ENCODE measurements around the gene HES6. TPM values are rescaled to one million over a fixed set of nuclear protein-coding genes. Genes with fewer than 3 reads are reported as not detected.

Gene HES6, protein sequence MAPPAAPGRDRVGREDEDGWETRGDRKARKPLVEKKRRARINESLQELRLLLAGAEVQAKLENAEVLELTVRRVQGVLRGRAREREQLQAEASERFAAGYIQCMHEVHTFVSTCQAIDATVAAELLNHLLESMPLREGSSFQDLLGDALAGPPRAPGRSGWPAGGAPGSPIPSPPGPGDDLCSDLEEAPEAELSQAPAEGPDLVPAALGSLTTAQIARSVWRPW
- 5.4 TPM for total RNA-seq

DNA sequence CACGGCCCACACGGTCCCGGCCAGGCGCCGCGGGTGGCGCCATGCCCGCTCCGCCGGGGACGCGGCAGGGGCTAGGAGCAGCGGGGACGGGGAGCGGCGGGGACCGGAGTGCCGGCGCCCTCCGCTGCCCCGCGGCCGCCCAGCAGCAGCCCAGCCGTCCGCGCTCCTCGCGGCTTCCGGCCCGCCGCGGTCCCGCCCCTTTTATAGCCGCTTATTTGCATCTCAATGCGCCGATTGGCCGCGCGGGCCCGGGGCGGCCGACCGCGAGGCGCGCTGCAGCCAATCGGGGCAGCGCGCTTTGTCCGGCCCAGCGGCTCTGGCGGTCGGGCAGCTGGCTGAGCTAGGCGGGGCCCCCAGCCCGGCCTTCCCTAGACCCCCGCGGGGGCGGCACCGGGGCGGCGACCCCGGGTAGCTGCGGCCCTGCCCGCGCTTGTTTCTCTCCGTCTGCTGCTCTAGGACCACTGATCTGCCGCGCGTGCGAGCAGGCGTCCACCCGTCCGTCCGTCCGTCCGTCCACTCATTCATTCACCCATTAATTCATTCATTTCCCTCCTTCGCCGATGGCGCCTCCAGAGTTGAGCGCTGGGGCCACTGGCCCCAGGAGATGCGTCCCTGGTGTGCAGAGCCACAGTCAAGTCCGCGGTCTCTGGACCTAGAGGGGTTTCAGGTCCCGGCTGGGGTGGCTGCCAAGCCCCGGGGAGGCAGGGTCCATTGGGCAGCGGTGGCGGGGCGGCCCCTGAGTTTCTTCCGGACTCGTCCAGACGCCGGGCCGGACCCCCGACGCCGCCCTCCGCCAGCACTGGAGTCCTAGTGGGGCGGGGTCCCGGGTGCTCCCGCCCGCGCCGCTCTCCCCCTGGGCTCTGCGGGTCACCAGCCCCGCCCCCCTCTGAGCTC is at the start of gene HES6:
HES6 (minus strand) TSS at position 176 of the 894 bp plus-strand sequence; CDS start at position 43, 133 bp downstream.
- H3K4me3 ChIP-seq (ENCODE audit: low read length), result peak within 1 kb of the TSS; percentile 45
- no peaks in the 10 kb centered on the region for H3K9me3 ChIP-seq (ENCODE audit: low read depth, low read length)
- peaks cover 46% of the 10 kb centered on the region for H3K27me3 ChIP-seq (ENCODE audit: insufficient read depth, low read length)
- peaks cover 24% of the 10 kb centered on the region for H3K4me1 ChIP-seq (ENCODE audit: insufficient read depth, low read length)

DNA sequence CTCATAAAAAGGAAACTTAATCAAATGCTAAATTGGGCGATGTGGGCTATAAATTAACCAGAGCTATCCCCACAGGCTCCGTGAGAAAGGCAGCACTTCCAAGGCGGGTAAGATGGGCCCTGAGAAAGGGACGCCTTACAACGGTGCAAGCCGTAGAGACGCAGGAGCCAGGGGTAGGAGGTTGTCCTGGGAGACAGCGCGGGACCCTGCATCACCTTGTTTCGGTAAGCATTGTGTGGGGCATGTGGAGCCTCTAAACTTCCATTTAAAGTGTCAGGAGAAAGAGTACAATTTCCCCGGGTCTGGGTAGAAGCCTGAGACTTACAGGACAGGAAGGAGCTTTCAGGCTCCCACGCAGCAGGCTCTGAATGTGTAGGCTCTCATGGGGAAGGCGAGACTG is 49.7 kb upstream of the HES6 start:
- H3K27me3 ChIP-seq (ENCODE audit: insufficient read depth, low read length), result no peaks in the 10 kb centered on the region
- H3K4me3 ChIP-seq (ENCODE audit: low read length), result peak overlapping the region; percentile 73
- H3K4me1 ChIP-seq (ENCODE audit: insufficient read depth, low read length), result peaks cover 29% of the 10 kb centered on the region
- no peaks in the 10 kb centered on the region for H3K9me3 ChIP-seq (ENCODE audit: low read depth, low read length)

DNA sequence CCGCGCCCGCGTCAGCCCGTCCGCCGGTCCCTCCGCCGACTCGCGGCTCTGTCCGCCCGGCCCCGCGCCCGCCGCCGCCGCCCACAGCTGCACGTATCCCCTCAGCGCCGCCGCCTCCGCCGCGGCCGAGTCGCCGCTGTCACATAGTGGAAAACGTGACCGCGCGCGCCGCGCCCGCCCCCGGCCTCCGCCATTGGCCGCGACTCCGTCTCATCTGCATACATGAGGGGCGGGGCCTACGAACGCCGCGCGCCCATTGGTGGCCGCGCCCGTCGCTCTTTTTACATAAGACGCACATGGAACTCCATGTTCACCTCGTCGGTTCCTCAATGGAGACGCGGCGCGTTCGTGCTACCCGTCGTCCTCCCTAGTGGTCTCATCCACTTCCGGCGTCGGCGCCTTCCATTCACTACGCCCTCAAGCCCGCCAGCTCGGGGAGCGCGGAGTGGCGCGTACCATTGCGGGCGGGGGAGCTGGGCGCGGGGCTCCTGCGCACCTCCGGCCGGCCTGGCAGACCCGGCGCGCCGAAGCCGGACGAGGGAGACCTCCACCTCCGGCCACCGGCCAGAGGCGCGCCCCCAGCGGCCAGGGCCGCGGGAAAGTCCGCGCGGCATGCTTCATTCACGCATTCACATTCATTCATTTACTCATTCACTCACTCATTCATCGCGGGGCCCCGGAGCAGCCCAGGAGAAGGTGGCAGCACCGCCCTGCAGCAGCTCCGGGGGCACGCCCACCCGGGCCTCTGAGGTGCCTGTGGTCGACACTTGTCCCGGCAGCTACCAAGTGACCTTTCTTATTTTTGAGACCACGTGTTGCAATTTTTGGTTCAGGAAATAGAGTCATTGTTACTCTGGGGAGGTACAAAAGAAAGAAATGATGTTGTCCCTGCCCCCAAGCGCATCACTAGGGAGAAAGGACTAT is 49.1 kb upstream of the HES6 start:
- no peaks in the 10 kb centered on the region for H3K9me3 ChIP-seq (ENCODE audit: low read depth, low read length)
- H3K4me3 ChIP-seq (ENCODE audit: low read length), result peak overlapping the region; percentile 73
- peaks cover 29% of the 10 kb centered on the region for H3K4me1 ChIP-seq (ENCODE audit: insufficient read depth, low read length)
- no peaks in the 10 kb centered on the region for H3K27me3 ChIP-seq (ENCODE audit: insufficient read depth, low read length)

DNA sequence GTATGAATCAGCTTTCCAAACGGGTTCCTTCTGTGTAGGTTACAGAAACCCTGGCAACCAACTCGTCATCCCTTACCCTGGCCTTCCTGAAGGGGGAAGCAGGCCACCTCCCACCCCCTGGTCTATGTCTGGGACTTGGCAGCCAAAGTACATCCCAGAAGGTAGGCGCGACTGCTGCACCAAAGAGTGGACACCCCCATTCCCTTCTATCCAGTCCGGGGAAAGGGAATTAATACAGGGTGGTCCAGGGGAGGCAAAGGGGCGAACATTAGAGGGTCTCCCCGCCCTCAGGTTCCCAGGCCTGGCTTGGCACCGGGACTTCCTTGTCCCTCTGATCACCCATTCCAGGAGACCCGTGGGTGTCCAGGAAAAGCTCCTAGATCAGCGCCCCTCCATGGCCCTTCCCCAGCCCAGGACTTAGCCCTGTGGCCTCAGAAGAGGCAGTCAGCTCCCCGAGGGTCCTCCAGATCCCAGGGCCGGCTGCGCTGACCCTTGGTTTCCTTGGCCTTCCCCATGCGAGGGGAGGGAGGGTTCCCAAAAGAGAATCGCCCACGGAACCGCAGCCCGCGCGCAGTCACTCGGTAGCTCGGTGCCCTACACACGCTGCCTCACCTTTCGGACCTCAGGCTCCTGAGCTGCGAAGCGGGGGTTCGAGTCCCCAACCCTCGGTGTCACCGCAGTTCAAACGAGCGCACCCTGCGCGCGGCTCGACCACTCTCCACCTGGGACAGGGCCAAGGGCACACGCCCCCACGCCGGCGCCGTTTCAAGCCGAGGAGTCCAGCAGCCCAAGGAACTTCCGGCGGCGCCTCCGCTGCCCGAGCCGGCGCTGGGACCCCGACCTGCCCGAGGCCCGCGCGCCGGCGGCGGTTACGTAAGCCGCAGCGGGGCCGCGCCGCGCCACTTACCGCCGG is 48.2 kb upstream of the HES6 start, which contains the start of gene PER2:
PER2 (minus strand) TSS at position 874 of the 913 bp plus-strand sequence. CDS start 10,674 bp downstream, outside the sequence.
- H3K9me3 ChIP-seq (ENCODE audit: low read depth, low read length), result no peaks in the 10 kb centered on the region
- no peaks in the 10 kb centered on the region for H3K27me3 ChIP-seq (ENCODE audit: insufficient read depth, low read length)
- peaks cover 29% of the 10 kb centered on the region for H3K4me1 ChIP-seq (ENCODE audit: insufficient read depth, low read length)
- peak within 1 kb of the TSS; percentile 73 for H3K4me3 ChIP-seq (ENCODE audit: low read length)

DNA sequence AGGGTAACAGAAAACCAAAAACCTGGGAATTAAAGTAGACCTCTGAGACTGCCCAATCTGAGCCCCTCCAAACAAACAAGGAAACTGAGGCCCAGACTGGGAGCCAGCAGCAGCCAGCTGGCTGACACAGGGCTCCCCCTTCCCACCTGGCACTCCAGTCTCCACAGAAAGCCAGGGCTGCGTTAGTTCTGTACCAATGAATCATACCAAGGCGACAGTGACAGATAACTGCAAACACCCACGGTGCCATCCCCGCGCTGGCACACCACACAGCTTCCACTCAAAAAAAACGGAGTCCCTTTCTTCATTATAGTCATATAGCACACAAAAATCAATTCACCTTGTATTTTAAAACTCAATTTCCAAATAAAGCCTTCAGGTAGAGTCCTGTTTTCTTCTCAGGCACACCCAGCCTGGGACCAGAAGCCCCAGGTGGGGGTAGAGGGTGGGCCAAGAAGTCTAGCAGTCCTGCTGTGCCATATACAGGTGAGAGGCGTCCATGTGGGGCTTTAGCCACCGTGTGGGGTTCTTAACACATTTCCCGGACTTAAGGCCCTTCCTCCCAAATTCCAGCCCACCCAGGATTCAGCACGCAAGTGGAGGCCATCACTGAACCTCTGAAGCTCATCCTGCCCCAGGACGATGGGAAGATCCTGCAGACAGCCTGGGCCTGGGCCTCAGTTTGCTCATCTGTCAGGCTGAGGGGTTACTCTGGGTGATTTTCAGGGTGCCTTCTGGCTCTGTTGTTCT is 47.3 kb upstream of the HES6 start:
- Histone ChIP-seq H3K4me3 (ENCODE audit: low read length) (no peak overlapping the region), H3K27me3 (ENCODE audit: insufficient read depth, low read length) (no peaks in the 10 kb centered on the region), H3K4me1 (ENCODE audit: insufficient read depth, low read length) (peaks cover 29% of the 10 kb centered on the region), H3K9me3 (ENCODE audit: low read depth, low read length) (no peaks in the 10 kb centered on the region)

DNA sequence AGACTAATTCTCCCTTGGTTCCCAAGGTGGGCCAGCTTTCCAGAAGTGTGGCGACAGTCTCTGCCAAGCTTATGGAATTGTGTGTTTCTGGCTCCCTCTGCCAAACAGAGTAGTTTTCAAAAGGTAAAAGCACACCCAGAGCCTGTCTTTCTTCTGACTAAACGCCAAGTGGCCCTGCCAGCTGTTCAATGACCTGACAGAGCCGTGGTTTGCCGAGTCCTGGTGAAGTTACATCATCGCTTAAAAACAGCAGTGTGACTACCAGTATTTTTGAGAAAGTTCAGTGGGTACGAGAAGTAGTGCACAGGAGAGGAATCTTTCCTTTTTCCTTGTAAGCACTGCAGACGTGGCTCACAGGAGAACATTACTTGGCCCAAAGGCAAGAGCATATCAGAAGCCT is 46.7 kb upstream of the HES6 start:
- H3K4me3 ChIP-seq (ENCODE audit: low read length), result no peak overlapping the region
- no peaks in the 10 kb centered on the region for H3K27me3 ChIP-seq (ENCODE audit: insufficient read depth, low read length)
- no peaks in the 10 kb centered on the region for H3K9me3 ChIP-seq (ENCODE audit: low read depth, low read length)

DNA sequence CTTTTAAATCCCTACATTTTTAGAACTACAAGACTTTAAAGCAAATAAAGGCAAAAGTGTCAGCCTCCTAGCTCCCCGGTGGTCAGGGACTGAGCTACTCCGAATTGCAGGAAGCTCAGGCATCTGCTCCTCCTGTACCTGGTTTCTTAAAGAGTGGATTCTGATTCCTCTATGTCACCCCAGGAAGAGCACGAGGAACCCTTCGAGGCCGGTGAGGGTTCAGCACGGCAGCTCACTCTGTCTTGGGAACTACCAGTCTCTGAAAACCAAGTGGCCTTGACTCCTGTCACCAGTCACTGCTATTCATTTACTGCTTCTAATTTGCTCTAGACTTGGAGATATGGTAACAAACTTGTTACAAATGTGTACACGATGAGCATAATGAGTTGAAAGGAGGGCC is 46.3 kb upstream of the HES6 start:
- Histone ChIP-seq H3K4me1 (ENCODE audit: insufficient read depth, low read length) (peaks cover 29% of the 10 kb centered on the region), H3K9me3 (ENCODE audit: low read depth, low read length) (no peaks in the 10 kb centered on the region), H3K27me3 (ENCODE audit: insufficient read depth, low read length) (no peaks in the 10 kb centered on the region), H3K4me3 (ENCODE audit: low read length) (no peak overlapping the region)

More for the DNA sequence above, 46.7 kb upstream of the HES6 start:
- H3K4me1 ChIP-seq (ENCODE audit: insufficient read depth, low read length), result peaks cover 29% of the 10 kb centered on the region

DNA sequence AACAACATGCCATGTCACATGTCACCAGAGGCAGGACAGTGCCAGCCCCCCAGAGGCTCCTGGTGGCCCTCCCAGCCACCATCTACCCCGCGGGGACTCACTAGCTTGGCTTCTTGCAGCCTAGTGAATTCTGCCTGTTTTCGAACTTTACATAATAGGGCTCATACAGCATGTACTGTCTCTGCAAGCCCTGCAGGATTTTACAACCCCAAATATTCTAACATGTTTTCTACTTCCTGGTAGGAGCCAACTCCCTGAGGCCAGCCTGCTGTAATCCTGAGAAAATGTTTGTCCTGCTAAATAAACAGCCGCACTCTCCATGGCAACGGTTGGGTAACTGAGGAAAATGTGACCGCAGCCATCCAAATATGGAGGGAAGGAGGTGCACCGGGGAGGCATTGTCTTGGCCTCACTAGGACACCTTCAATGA is 45.8 kb upstream of the HES6 start:
- Histone ChIP-seq H3K27me3 (ENCODE audit: insufficient read depth, low read length) (no peaks in the 10 kb centered on the region), H3K4me1 (ENCODE audit: insufficient read depth, low read length) (peaks cover 29% of the 10 kb centered on the region), H3K9me3 (ENCODE audit: low read depth, low read length) (no peaks in the 10 kb centered on the region), H3K4me3 (ENCODE audit: low read length) (no peak overlapping the region)

DNA sequence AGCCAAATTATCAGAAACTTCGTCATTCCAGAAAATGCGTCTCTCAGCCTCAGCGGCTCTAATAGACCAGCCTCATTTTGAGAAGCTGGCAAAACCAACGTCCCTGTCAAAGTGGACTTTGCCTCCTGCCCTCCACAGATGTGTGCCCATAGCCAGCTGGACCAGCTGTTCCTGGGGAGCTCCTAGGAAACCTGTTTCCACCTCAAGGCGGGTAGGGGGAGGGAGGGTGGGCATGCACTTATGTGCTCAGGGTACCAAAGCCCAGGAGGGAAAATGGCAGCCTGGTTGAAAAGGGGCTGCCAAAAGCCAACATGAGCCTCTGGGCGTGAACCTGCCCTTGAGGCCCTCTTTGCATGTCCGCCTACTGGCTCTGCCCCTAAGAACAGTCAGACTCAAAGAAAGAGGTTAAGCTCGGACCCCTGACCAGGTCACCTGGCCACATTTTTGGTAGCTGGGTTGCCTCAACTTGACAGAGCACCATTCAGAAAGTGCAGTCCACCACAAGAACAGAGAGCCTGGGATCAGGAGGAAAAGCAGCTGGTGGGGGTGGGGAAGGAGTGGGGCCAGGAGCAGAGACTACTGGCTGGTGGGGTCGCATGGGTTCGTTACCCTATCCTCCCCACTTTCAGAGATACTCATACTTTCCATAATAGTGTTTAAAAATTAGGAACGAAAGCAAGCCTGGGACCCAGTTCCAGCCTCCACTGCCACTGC is 45.1 kb upstream of the HES6 start:
- Histone ChIP-seq H3K4me1 (ENCODE audit: insufficient read depth, low read length) (peaks cover 25% of the 10 kb centered on the region), H3K4me3 (ENCODE audit: low read length) (no peak overlapping the region), H3K27me3 (ENCODE audit: insufficient read depth, low read length) (no peaks in the 10 kb centered on the region), H3K9me3 (ENCODE audit: low read depth, low read length) (no peaks in the 10 kb centered on the region)

DNA sequence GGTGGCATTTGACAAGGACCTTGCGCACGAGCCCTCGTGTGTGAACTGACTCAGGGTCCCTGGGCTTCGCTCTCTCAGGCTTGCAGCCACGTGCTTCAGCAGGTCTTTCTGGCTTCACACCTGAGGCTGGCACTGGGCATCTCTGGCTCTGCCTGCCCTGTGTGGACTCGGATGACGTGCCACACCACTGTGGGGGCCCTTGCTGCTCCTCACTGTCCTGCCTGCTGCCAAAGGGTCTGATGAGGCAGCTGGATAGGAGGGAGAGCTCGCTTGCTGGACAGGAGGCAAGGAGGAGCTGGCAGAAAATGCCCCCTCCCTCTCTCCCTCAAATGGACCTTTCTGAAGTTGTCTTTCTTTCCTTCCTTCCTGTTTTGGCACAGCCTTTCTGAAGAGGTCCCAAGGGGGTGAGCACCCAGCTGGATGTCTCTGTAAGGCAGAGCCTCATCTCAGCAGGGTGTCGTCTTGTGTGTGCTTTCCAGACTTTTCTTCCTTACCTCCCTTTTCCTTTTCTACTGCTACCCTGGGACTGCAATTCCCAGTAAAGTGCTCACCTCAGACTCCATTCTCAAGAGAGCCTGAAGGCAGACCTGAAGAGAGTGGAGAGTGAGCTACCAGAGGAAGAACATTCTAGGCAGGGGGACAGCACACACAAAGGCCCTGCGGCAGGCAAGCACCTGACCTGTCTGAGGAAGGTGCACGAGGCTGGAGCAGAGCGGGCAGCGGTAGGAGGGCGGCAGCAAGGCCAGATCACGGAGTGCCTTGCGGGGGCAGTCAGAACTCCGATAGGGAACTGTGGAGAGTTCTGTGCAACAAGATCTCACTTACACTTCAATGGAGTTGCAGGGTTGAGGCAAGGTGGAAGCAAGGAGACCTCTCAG is 43.3 kb upstream of the HES6 start:
- Histone ChIP-seq H3K9me3 (ENCODE audit: low read depth, low read length) (no peaks in the 10 kb centered on the region), H3K4me3 (ENCODE audit: low read length) (no peak overlapping the region), H3K27me3 (ENCODE audit: insufficient read depth, low read length) (no peaks in the 10 kb centered on the region), H3K4me1 (ENCODE audit: insufficient read depth, low read length) (peaks cover 14% of the 10 kb centered on the region)

DNA sequence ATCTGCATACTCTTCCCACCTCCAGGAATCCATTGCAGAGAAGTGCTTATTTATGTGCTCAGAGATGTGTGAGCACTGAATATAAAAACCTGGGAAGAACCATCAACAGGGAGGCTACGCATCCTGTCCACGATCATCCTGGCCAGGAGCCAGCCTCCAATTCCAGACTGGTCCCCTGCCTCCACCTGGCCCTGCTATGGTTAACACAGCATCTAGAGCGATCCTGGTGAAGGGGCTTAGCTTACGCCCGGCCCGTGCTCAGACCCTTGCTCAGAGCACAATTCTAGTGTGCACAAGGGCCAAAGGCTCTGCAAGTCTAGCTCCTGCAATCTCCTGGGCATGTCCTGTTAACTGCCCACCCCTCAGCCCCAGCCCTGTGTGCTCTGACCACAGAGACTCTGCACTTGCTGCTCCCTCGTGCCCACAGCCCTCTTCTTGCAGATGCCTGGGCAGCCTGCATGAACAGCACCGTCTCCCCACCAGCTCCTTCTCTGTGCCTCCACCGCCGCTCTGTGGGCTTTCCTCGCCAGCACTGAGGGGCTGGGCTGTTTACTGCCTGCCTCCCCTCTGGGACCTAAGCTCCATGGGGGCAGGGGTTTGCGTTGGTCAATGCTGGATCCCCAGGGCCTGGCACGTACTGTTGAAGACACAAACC is 42.1 kb upstream of the HES6 start:
- H3K9me3 ChIP-seq (ENCODE audit: low read depth, low read length), result no peaks in the 10 kb centered on the region
- no peaks in the 10 kb centered on the region for H3K27me3 ChIP-seq (ENCODE audit: insufficient read depth, low read length)
- peaks cover 2% of the 10 kb centered on the region for H3K4me1 ChIP-seq (ENCODE audit: insufficient read depth, low read length)

More for the DNA sequence above, 42.1 kb upstream of the HES6 start:
- no peak overlapping the region for H3K4me3 ChIP-seq (ENCODE audit: low read length)
